ENCODE results near the gene PNPLA7. TPM values are rescaled to one million over a fixed set of nuclear protein-coding genes. Genes with fewer than 3 reads are reported as not detected.

PNPLA7 gene
- total RNA-seq, 1 experiment from 2014 or later: 1.8 TPM

GRCh38 chr9:137462396-137462985, 87.7 kb downstream of the PNPLA7 start:
- POLR2A ChIA-PET: no interaction called here
- Histone ChIP-seq H3K9ac (ENCODE audit: low read length) (0 out of 2 replicates have a peak overlapping the region, but pooled peaks have one; percentile 4), H3K4me3 (replicated peaks in 1 of 2; ENCODE audit: low read depth in 1 of 2, low read length in 2 of 2) (no peak overlapping the region), H3K27me3 (ENCODE audit: insufficient read depth, low read length) (no peaks in the 10 kb centered on the region), H2AFZ (ENCODE audit: low read depth, low read length, poor library complexity, severe bottlenecking) (no peak overlapping the region), H3K4me1 (ENCODE audit: control insufficient read depth in 1 of 2, insufficient read depth in 2 of 2, low read length in 2 of 2) (peaks cover 19 to 37% of the 10 kb centered on the region in 2 experiments), H3K27ac (ENCODE audit: low read depth, low read length) (no peak overlapping the region; the same call in 1 of the 2 replicates), H3K36me3 (ENCODE audit: control insufficient read depth in 1 of 2, insufficient read depth in 2 of 2, low read length in 2 of 2) (peaks cover 0 to 2% of the 10 kb centered on the region in 2 experiments; a peak in 1 of 4 replicates), H3K9me2 (ENCODE audit: insufficient read depth) (no peaks in the 10 kb centered on the region), H4K20me1 (ENCODE audit: insufficient read depth) (no peaks in the 10 kb centered on the region), H3K4me2 (ENCODE audit: low read length) (peak overlapping the region; percentile 65), H3K79me2 (ENCODE audit: insufficient read depth, low read length) (peaks cover 14% of the 10 kb centered on the region), H3K9me3 (ENCODE audit: control insufficient read depth in 1 of 2, insufficient read depth in 1 of 2, low read depth in 1 of 2, low read length in 2 of 2) (no peaks in the 10 kb centered on the region)
- TF ChIP-seq CEBPB (IDR thresholded peaks at IDR 0.05; ENCODE audit: low read depth) (no peak), CTCF (IDR thresholded peaks at IDR 0.05 in 2 of 3, conservative IDR thresholded peaks at IDR 0.05 in 1 of 3; ENCODE audit: borderline replicate concordance in 1 of 3, insufficient read depth in 1 of 3, low read depth in 2 of 3, low read length in 2 of 3) (no peak), SP1 (IDR thresholded peaks at IDR 0.05; ENCODE audit: low read depth) (no peak), SIN3A (IDR thresholded peaks at IDR 0.05; ENCODE audit: low read depth) (no peak), JUND (IDR thresholded peaks at IDR 0.05) (no peak), SRF (IDR thresholded peaks at IDR 0.05; ENCODE audit: low read depth) (no peak), POLR2A (IDR thresholded peaks at IDR 0.05; ENCODE audit: borderline replicate concordance, extremely low read depth, insufficient read depth, insufficient read length) (no peak), ZBTB33 (IDR thresholded peaks at IDR 0.05; ENCODE audit: extremely low read depth, insufficient replicate concordance, low read length) (no peak), CBX3 (IDR thresholded peaks at IDR 0.05; ENCODE audit: low read depth) (no peak), MAX (IDR thresholded peaks at IDR 0.05) (no peak), ZNF274 (IDR thresholded peaks at IDR 0.05; ENCODE audit: low read depth, low read length) (no peak), ZFX (IDR thresholded peaks at IDR 0.05) (no peak)
- CTCF ChIA-PET: no interaction called here
- no peak for DNase-seq (ENCODE audit: low read depth, low spot score)
- RAD21 ChIA-PET (ENCODE audit: low non-redundant PET in 1 of 2, low total read pairs in 2 of 2, uncharacterized antibody in 2 of 2, unreplicated experiment in 2 of 2): no interaction called here
- no TSS peak for BruUV-seq (replicated peaks)
- ATAC-seq: no peak
- intact Hi-C loops (cut with micrococcal nuclease): no loop called here
